Neutrophil (primary cell): ENCODE results near the gene ZNF768.
"Not testable (repeated sequence)": the region's sequence is repeated elsewhere in the genome, so short reads cannot be mapped to it uniquely, and the experiment has no call there.

ENCODE experiments used
- H3K27ac ChIP-seq: fragments of 200-600 bp; sonication (generic); 2 replicates; pipeline ENCODE4 v1.5.1; 2016; ENCODE audit warnings: mild to moderate bottlenecking, moderate library complexity
- H3K27me3 ChIP-seq: fragments of 200-600 bp; sonication (generic); 2 replicates; pipeline ENCODE4 v1.6.0; 2016; ENCODE audit warnings: mild to moderate bottlenecking
- H3K36me3 ChIP-seq: fragments of 200-600 bp; sonication (generic); 2 replicates; pipeline ENCODE4 v1.5.1; 2017
- H3K4me1 ChIP-seq, 2 experiments: fragments of 200-600 bp in 1 of 2; sonication (generic) in 1 of 2; 1 replicate in 1 of 2; 2 replicates in 1 of 2; pipeline versions ENCODE4 v1.5.1 to v1.6.1; 2013 to 2016; ENCODE audit warnings: low read depth in 1 of 2, low read length in 1 of 2, mild to moderate bottlenecking in 1 of 2, moderate library complexity in 1 of 2; ENCODE audit not compliant: control insufficient read depth in 1 of 2, insufficient read depth in 1 of 2
- H3K4me3 ChIP-seq, 2 experiments: fragments of 200-600 bp in 1 of 2; sonication (generic) in 1 of 2; 1 replicate in 1 of 2; 2 replicates in 1 of 2; pipeline ENCODE4 v1.5.1; 2013 to 2016; ENCODE audit warnings: low read depth in 1 of 2, low read length in 1 of 2, mild to moderate bottlenecking in 1 of 2, moderate library complexity in 1 of 2
- H3K9me3 ChIP-seq: fragments of 200-600 bp; sonication (generic); 2 replicates; pipeline ENCODE4 v1.5.1; 2016
- TF ChIP-seq, protein P1 (sequence below): fragments of 200-600 bp; sonication (generic); IDR thresholded peaks from 2 replicates; pipeline ENCODE4 v1.5.1; 2016; ENCODE audit warnings: antibody characterized with exemption

ZNF768 gene

GRCh38 chr16:30546115-30546514 is 19.7 kb upstream of the ZNF768 start:
- no peaks in the 10 kb centered on the region for H3K36me3 ChIP-seq
- H3K4me3 ChIP-seq = no peak overlapping the region
- H3K4me1 ChIP-seq = peaks cover 3 to 5% of the 10 kb centered on the region in 2 experiments
- no peaks in the 10 kb centered on the region for H3K27me3 ChIP-seq
- no peak overlapping the region for H3K27ac ChIP-seq
- no peaks in the 10 kb centered on the region for H3K9me3 ChIP-seq
- TF ChIP-seq, protein P1, sequence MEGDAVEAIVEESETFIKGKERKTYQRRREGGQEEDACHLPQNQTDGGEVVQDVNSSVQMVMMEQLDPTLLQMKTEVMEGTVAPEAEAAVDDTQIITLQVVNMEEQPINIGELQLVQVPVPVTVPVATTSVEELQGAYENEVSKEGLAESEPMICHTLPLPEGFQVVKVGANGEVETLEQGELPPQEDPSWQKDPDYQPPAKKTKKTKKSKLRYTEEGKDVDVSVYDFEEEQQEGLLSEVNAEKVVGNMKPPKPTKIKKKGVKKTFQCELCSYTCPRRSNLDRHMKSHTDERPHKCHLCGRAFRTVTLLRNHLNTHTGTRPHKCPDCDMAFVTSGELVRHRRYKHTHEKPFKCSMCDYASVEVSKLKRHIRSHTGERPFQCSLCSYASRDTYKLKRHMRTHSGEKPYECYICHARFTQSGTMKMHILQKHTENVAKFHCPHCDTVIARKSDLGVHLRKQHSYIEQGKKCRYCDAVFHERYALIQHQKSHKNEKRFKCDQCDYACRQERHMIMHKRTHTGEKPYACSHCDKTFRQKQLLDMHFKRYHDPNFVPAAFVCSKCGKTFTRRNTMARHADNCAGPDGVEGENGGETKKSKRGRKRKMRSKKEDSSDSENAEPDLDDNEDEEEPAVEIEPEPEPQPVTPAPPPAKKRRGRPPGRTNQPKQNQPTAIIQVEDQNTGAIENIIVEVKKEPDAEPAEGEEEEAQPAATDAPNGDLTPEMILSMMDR = no peak

- TF ChIP-seq, protein P1 = no peak
- Histone ChIP-seq H3K4me1 (peaks cover 3 to 5% of the 10 kb centered on the region in 2 experiments), H3K9me3 (no peaks in the 10 kb centered on the region), H3K36me3 (no peaks in the 10 kb centered on the region), H3K4me3 (no peak overlapping the region), H3K27me3 (no peaks in the 10 kb centered on the region), H3K27ac (no peak overlapping the region)
Observed at GRCh38 chr16:30543067-30543466, 16.7 kb upstream of the ZNF768 start.

GRCh38 chr16:30541502-30542329 is 15.3 kb upstream of the ZNF768 start:
- H3K36me3 ChIP-seq = no peaks in the 10 kb centered on the region
- H3K27ac ChIP-seq = no peak overlapping the region

GRCh38 chr16:30540916-30541464 is 14.6 kb upstream of the ZNF768 start:
- H3K4me1 ChIP-seq, H3K27ac ChIP-seq, H3K36me3 ChIP-seq, H3K27me3 ChIP-seq, H3K9me3 ChIP-seq, H3K4me3 ChIP-seq: not testable (repeated sequence)

More at GRCh38 chr16:30541502-30542329, 15.3 kb upstream of the ZNF768 start:
- TF ChIP-seq, protein P1 = no peak
- Histone ChIP-seq H3K4me3 (no peak overlapping the region), H3K9me3 (no peaks in the 10 kb centered on the region), H3K27me3 (no peaks in the 10 kb centered on the region), H3K4me1 (peaks cover 3 to 5% of the 10 kb centered on the region in 2 experiments)

DNA sequence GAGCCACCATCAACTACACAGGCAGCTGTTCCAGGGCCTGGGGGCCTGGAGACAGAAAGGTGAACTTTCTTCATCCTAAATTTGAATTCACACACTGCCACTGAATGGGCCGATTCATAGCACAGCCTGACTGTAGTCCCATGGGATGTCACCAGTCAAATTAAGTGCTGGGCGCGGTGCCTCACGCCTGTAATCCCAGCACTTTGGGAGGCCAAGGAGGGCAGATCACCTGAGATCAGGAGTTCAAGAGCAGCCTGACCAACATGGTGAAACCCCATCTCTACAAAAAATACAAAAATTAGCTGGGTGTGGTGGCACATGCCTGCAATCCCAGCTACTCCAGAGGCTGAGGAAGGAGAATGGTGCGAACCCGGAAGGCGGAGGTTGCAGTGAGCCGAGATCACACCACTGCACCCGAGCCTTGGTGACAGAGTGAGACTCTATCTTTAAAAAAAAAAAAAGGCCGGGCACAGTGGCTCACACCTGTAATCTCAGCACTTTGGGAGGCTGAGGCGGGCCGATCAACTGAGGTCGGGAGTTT is 13.7 kb upstream of the ZNF768 start:
- not testable (repeated sequence) for H3K27ac ChIP-seq, H3K9me3 ChIP-seq, H3K36me3 ChIP-seq, H3K4me3 ChIP-seq, H3K27me3 ChIP-seq
- H3K4me1 ChIP-seq = peaks cover 11 to 12% of the 10 kb centered on the region in 2 experiments

GRCh38 chr16:30539000-30539964 is 12.9 kb upstream of the ZNF768 start:
- H3K4me1 ChIP-seq = peaks cover 14 to 15% of the 10 kb centered on the region in 2 experiments
- no peak overlapping the region for H3K27ac ChIP-seq
- no peaks in the 10 kb centered on the region for H3K27me3 ChIP-seq
- TF ChIP-seq, protein P1 = no peak
- no peaks in the 10 kb centered on the region for H3K36me3 ChIP-seq
- H3K9me3 ChIP-seq = no peaks in the 10 kb centered on the region
- H3K4me3 ChIP-seq = no peak overlapping the region

DNA sequence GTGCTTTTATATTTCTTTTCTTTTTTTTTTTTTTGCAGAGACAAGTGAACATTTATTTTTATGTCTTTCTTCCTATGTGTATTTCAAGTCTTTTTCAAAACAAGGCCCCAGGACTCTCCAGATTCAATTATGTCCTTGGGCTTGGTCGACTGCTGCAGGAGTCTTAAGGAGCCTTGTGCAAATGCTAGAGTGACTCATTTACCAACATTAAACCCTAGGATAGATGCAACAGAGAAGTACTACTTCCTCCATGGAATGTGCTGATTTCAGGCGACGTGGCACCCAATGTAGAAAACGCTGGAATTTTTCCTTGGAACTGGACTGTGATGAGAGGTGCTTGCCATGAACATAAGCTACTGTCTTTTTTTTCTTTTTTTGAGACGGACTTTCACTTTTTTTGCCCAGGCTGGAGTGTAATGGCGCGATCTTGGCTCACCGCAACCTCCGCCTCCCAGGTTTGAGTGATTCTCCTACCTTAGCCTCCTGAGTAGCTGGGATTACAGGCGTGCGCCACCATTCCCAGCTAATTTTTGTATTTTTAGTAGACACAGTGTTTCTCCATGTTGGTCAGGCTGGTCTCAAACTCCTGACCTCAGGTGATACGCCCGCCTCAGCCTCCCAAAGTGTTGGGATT is 10.1 kb upstream of the ZNF768 start:
- peaks cover 11% of the 10 kb centered on the region for H3K36me3 ChIP-seq
- H3K4me1 ChIP-seq = peaks cover 27 to 28% of the 10 kb centered on the region in 2 experiments
- not testable (repeated sequence) for H3K4me3 ChIP-seq, H3K27ac ChIP-seq, H3K27me3 ChIP-seq, H3K9me3 ChIP-seq
